Spinal cord (tissue), 10 donors: ENCODE results near the gene PFKL. TPM values are rescaled to one million over a fixed set of nuclear protein-coding genes. Genes with fewer than 3 reads are reported as not detected.
"Not testable (repeated sequence)": the region's sequence is repeated elsewhere in the genome, so short reads cannot be mapped to it uniquely, and the experiment has no call there.

Experiments
- DNase-seq, 6 donors: peaks; one replicate each; pipeline versions ENCODE4 v3.0.0 to v3.0.0-alpha.2; 2013 to 2015; ENCODE audit warnings: low spot score in 6 of 6, low read depth in 4 of 6
- H3K27ac ChIP-seq: one replicate; pipeline ENCODE4 v1.5.1; 2013; ENCODE audit warnings: low read depth, low read length, control low read depth
- H3K27me3 ChIP-seq: one replicate; pipeline ENCODE4 v1.6.1; 2013; ENCODE audit warnings: low read length; ENCODE audit not compliant: control insufficient read depth, insufficient read depth
- H3K36me3 ChIP-seq: one replicate; pipeline ENCODE4 v1.6.1; 2013; ENCODE audit warnings: low read length; ENCODE audit not compliant: control insufficient read depth, insufficient read depth
- H3K4me1 ChIP-seq: one replicate; pipeline ENCODE4 v1.6.1; 2013; ENCODE audit warnings: low read length; ENCODE audit not compliant: control insufficient read depth, insufficient read depth
- H3K4me3 ChIP-seq: one replicate; pipeline ENCODE4 v1.5.1; 2013; ENCODE audit warnings: low read depth, low read length, control low read depth
- H3K9me3 ChIP-seq: one replicate; pipeline ENCODE4 v1.6.1; 2013; ENCODE audit warnings: low read length; ENCODE audit not compliant: control insufficient read depth, insufficient read depth
- WGBS: methylation state at CpG from one replicate; pipeline ENCODE4 v1.1.5; 2013; ENCODE audit warnings: missing lambda C conversion rate; ENCODE audit not compliant: insufficient coverage; 5-methylcytosine and 5-hydroxymethylcytosine counted together
- polyA plus RNA-seq, 2 donors: library from polyadenylated mRNA; unstranded; fragments of 120-200 nt; gene quantifications; one replicate each; pipeline ENCODE4 v1.2.1, GENCODE V29; 2013; ENCODE audit not compliant: insufficient read length in 2 of 2
- total RNA-seq, 2 donors: library from RNA; depleted of rRNA in 1 of 2; stranded (reverse); fragments of 120-200 nt in 1 of 2; fragments of >200 nt in 1 of 2; gene quantifications; one replicate each; pipeline versions ENCODE4 v1.2.3 to v1.2.4, GENCODE V29; 2013 to 2014
- donor health status: healthy.

The PFKL gene
- total and polyA plus RNA-seq, 4 donors: 107 to 172 (median 151) TPM

DNA sequence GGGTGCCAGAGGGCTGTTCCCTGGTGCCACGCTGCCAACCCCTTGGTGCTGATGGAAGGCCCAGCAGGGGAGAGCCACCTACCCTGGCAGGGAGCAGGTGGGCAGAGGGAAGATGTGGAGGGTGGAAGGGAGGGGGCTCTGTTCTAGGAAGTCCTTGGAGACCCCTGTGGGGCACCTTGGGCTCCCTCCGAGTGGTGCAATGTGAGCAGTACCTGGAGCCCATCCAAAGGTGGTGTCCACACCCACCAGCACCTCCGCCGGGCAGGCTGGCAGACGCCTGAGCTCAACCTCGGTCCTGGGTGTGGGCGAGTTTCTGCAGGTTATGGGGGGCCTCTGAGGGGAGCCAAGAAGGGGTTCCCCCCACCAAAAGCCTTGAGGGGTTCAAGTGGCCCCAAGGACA lies 26.8 kb upstream of the PFKL start:
- no peak for DNase-seq
- Histone ChIP-seq H3K36me3 (no peaks in the 10 kb centered on the region), H3K4me3 (no peak overlapping the region), H3K27me3 (no peaks in the 10 kb centered on the region), H3K4me1 (no peaks in the 10 kb centered on the region), H3K27ac (no peak overlapping the region), H3K9me3 (no peaks in the 10 kb centered on the region)
- 90% methylated on average over 7 of the region's 7 CpGs for WGBS

DNA sequence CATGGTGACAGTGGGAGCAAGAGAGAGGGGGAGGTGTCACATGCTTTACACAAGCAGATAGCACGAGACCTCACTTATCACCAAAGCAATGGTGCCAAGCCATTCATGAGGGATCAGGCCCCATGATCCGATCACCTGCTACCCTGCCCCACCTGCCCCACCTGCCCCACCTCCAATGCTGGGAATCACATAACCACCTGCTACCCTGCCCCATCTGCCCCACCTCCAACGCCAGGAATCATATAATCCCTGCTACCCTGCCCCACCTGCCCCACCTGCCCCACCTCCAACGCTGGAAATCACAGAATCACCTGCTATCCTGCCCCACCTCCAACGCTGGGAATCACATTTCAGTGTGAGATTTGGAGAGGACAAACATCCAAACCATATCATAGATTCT lies 24.8 kb upstream of the PFKL start:
- WGBS: 62% methylated on average over 3 of the region's 5 CpGs
- Histone ChIP-seq H3K36me3 (no peaks in the 10 kb centered on the region), H3K9me3 (no peaks in the 10 kb centered on the region), H3K27me3 (no peaks in the 10 kb centered on the region), H3K4me3 (no peak overlapping the region), H3K4me1 (no peaks in the 10 kb centered on the region), H3K27ac (no peak overlapping the region)
- DNase-seq: no peak

DNA sequence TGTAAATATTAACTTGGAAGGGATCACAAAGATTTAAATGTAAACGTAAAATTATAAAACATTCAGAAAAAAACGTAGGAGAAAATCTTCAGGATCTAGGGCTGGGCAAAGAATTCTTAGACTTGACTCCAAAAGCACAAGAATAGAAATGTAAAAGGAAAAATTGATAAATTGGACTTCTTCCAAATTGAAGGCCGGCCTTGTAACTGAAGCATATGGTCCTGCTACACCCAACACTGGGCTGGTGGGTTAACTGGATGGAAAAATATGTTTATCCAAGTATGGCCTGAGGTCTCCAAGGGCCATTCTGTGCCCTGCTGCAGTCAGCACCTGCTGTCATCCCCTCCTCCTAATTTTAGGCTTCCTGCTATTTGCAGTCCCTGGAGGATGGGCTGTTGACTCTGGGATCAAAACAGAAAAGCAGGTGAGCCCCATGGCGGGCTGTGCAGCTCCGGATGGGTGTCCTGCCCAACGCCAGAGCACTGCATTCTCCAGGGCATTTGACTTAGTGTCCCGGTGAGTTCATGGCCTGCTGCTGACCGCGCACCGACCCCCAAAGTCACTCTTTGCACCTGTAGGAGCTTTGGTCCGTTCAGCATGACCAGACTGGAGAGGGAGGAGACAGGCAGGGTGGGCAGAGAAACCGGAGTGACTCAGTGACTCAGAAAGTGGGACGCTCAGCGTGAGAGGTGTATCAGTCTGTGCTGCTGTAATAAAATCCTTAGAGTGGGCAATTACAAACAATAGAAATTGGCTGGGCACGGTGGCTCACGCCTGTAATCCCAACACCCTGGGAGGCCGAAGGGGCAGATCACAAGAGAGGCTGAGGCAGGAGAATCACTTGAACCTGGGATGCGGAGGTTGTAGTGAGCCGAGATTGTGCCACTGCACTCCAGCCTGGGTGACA lies 20.2 kb upstream of the PFKL start:
- no peaks in the 10 kb centered on the region for H3K27me3 ChIP-seq
- no peak overlapping the region for H3K4me3 ChIP-seq
- peaks cover 10% of the 10 kb centered on the region for H3K4me1 ChIP-seq
- WGBS: 71% methylated on average over 15 of the region's 19 CpGs
- no peak overlapping the region for H3K27ac ChIP-seq
- no peak for DNase-seq
- no peaks in the 10 kb centered on the region for H3K36me3 ChIP-seq
- no peaks in the 10 kb centered on the region for H3K9me3 ChIP-seq

DNA sequence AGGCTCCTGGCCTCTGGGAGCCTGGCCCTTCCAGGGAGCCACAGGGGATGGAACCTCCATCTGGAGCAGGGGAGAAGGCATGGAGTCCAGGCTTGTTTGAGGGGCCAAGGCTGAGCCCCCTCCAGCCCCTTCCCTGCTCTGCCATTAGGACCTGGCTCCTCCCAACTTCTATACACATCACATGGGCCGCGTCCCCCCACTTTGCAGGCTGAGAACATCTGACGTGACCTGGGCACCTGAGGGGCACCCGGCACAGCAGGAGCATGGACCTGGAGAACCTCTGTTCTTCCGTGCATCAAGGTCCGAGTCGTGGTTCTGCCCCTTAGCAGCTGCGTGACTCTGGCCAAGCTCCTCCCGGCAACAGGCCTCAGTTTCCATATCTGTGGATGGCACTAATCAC lies 18.1 kb upstream of the PFKL start:
- no peak for DNase-seq
- no peaks in the 10 kb centered on the region for H3K9me3 ChIP-seq
- H3K4me1 ChIP-seq: peaks cover 20% of the 10 kb centered on the region
- no peak overlapping the region for H3K4me3 ChIP-seq
- H3K27ac ChIP-seq: no peak overlapping the region
- WGBS: 92% methylated on average over 9 of the region's 9 CpGs
- H3K27me3 ChIP-seq: peaks cover 11% of the 10 kb centered on the region
- no peaks in the 10 kb centered on the region for H3K36me3 ChIP-seq

DNA sequence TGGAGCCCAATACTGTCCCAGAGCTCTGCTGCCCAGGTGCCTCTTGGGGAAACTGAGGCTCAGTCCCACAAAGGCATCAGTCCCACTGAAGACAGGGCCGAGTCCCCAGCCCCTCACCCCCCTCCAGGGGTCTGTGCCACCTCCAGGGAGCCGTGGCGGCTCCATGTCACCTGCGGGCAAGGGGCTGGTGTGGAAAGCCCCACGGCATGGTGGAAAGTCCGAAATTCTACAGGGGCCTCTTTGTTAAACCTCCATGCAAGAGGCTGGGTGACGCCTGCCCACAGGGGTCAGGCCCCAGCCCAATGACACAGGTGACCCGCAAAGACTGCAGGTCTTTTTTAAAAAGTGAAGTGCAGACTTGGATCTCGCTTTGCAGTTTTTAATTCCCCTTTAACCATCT lies 17.5 kb upstream of the PFKL start:
- Histone ChIP-seq H3K36me3 (no peaks in the 10 kb centered on the region), H3K4me1 (peaks cover 20% of the 10 kb centered on the region), H3K4me3 (no peak overlapping the region), H3K27me3 (peaks cover 17% of the 10 kb centered on the region), H3K27ac (no peak overlapping the region), H3K9me3 (no peaks in the 10 kb centered on the region)
- WGBS: 91% methylated on average over 6 of the region's 9 CpGs
- no peak for DNase-seq

DNA sequence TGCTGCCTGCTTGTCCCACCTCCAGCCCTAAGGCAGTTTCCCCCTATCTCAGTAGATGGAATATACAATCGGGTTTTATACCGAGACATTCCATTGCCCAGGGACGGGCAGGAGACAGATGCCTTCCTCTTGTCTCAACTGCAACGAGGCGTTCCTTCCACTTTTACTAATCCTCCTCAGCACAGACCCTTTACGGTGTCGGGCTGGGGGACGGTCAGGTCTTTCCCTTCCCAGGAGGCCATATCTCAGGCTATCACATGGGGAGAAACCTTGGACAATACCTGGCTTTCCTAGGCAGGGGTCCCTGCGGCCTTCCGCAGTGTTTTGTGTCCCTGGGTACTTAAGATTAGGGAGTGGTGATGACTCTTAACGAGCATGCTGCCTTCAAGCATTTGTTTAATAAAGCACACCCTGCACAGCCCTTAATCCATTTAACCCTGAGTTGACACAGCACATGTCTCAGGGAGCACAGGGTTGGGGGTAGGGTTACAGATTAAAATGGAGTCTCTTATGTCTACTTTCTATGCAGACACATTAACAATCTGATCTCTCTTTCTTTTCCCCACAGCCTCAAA lies 16.6 kb upstream of the PFKL start:
- H3K9me3 ChIP-seq, H3K27ac ChIP-seq, H3K4me3 ChIP-seq, H3K36me3 ChIP-seq, DNase-seq: not testable (repeated sequence)
- Histone ChIP-seq H3K4me1 (peaks cover 20% of the 10 kb centered on the region), H3K27me3 (peaks cover 17% of the 10 kb centered on the region)
- WGBS: no CpG with 5 or more reads among the region's 11 CpGs

DNA sequence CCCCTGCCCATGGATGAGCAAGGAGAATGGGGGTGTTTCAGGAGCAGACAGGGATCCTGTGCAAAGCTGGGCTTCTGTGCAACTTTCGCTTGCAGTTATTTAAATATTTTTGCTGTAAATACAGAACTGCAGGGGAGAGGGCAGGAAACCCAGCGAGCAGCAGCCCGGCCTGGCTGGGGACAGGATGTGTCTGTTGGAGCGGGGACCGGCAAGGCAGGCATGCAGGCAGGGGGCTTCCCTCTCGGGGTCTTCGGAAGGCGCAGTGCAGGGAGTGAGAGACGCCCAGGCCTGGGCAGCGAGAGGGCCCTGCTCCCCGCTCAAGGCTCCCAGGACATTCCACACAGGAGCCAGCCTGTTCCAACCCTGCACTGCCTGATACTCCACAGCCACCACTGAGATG lies 15.9 kb upstream of the PFKL start:
- Histone ChIP-seq H3K4me3 (no peak overlapping the region), H3K4me1 (peaks cover 20% of the 10 kb centered on the region), H3K27me3 (peaks cover 17% of the 10 kb centered on the region), H3K9me3 (no peaks in the 10 kb centered on the region), H3K36me3 (no peaks in the 10 kb centered on the region), H3K27ac (no peak overlapping the region)
- 73% methylated on average over 8 of the region's 11 CpGs for WGBS
- DNase-seq: no peak

DNA sequence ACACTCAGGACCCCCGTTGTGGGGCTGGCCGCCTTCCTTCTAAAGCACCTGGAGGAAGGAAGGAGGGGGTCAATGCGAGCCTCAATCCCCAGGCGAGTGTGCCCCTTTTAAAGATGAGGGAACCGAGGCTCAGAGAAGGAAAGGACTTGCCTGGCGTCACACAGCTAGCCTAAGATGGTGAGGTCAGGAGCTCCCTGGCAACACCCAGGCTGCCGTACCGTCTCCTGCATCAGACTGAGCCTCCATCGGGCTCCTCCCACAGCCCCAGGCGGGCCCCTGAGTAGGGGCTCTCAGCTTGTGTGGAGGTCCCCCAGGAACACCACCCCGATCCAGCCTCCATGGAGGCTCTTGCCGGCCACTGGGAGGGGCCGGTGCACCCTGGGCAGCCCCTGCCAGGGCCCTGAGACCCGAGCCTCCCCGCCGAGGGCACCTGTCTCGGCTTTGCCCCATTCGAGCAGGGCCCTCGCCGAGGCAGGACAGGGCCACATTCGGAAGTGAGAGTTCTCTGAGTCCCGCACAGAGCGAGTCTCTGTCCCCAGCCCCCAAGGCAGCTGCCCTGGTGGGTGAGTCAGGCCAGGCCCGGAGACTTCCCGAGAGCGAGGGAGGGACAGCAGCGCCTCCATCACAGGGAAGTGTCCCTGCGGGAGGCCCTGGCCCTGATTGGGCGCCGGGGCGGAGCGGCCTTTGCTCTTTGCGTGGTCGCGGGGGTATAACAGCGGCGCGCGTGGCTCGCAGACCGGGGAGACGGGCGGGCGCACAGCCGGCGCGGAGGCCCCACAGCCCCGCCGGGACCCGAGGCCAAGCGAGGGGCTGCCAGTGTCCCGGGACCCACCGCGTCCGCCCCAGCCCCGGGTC lies 14.5 kb upstream of the PFKL start, which contains the start of gene AIRE:
TSS of gene AIRE (plus strand) at position 739 of the 855 bp plus-strand sequence. CDS start 131 bp downstream, outside the sequence.
- no peaks in the 10 kb centered on the region for H3K36me3 ChIP-seq
- H3K9me3 ChIP-seq: no peaks in the 10 kb centered on the region
- 21% methylated on average over 56 of the region's 56 CpGs for WGBS
- no peak within 1 kb of the TSS for H3K4me3 ChIP-seq
- peaks cover 17% of the 10 kb centered on the region for H3K27me3 ChIP-seq
- H3K4me1 ChIP-seq: peaks cover 20% of the 10 kb centered on the region
- DNase-seq: peak in 1 of 6 donors; percentile 6
- no peak within 1 kb of the TSS for H3K27ac ChIP-seq

DNA sequence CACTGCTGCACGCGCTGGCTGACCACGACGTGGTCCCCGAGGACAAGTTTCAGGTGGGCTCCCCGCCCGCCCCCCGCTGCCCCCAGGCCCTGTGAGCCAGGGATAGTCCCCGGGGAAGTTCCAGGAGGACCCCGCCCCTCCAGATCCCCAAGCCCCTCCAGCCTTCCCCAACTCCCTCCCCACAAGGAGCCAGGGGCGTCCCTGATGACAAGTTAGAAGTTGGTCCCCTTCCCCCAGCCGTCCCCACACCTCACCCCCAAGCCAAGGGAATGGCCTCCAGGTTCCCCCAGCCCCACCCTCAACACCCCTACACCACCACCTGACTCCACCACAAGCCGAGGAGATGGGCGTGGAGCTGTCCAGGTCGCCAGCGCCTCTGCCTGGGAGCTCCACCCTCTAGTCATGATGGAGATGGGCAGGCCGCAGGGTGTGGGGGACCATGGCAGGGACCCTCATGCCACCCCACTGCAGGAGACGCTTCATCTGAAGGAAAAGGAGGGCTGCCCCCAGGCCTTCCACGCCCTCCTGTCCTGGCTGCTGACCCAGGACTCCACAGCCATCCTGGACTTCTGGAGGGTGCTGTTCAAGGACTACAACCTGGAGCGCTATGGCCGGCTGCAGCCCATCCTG lies 13.7 kb upstream of the PFKL start:
- Histone ChIP-seq H3K9me3 (no peaks in the 10 kb centered on the region), H3K4me3 (no peak overlapping the region), H3K27me3 (peaks cover 17% of the 10 kb centered on the region), H3K36me3 (no peaks in the 10 kb centered on the region), H3K27ac (no peak overlapping the region), H3K4me1 (peaks cover 20% of the 10 kb centered on the region)
- DNase-seq: no peak
- WGBS: 76% methylated on average over 10 of the region's 21 CpGs
